Activated naive CD8-positive, alpha-beta T cell (primary cell): ENCODE results near the gene SRRD.
"Not testable (repeated sequence)": the region's sequence is repeated elsewhere in the genome, so short reads cannot be mapped to it uniquely, and the experiment has no call there.

Source experiments
- H3K27ac Mint-ChIP-seq: one replicate; pipeline ENCODE4 v1.8.0; 2021; ENCODE audit warnings: mixed read lengths
- H3K27me3 Mint-ChIP-seq: one replicate; pipeline ENCODE4 v1.8.0; 2021; ENCODE audit warnings: mixed read lengths
- H3K36me3 Mint-ChIP-seq: one replicate; pipeline ENCODE4 v1.8.0; 2021; ENCODE audit warnings: mixed read lengths
- H3K4me1 Mint-ChIP-seq: one replicate; pipeline ENCODE4 v1.8.0; 2021; ENCODE audit warnings: low read depth, mixed read lengths
- H3K4me3 Mint-ChIP-seq: one replicate; pipeline ENCODE4 v1.8.0; 2021; ENCODE audit warnings: mild to moderate bottlenecking, mixed read lengths
- H3K9me3 Mint-ChIP-seq: one replicate; pipeline ENCODE4 v1.8.0; 2021; ENCODE audit warnings: low read depth, mixed read lengths

The SRRD gene

DNA sequence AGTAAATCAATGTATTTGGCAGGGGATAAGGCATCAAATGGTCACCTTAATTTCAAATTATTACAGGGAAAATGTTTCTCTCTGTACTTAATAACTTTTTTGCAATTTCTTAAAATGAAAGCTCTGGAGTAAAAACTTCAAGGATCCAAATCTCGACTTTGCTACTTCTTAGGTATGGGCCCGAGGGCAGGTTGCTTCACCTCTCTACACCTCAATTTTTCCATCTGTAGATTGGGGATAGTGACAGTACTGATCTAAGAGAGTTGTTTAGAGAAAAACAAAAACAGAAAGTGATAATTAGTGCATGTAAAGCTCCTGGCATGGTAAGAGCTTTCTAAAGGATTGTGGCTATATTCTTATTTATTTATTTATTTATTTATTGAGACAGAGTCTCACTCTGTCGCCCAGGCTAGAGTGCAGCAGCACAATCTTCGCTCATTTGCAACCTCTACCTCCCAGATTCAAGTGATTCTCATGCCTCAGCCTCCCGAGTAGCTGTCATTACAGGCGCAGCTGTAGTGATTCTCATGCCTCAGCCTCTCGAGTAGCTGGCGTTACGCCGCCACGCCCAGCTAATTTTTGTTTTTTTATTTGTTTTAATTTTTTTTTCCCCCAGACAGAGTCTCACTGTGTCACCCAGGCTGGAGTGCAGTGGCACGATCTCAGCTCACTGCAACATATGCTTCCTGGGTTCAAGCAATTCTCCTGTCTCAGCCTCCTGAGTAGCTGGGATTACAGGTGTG lies 30.9 kb downstream of the SRRD start:
- peaks cover 2% of the 10 kb centered on the region for H3K36me3 Mint-ChIP-seq
- peak overlapping the region; percentile 54 for H3K27ac Mint-ChIP-seq
- no peaks in the 10 kb centered on the region for H3K9me3 Mint-ChIP-seq
- peak overlapping the region; percentile 13 for H3K4me3 Mint-ChIP-seq
- peaks cover 36% of the 10 kb centered on the region for H3K4me1 Mint-ChIP-seq
- no peaks in the 10 kb centered on the region for H3K27me3 Mint-ChIP-seq

DNA sequence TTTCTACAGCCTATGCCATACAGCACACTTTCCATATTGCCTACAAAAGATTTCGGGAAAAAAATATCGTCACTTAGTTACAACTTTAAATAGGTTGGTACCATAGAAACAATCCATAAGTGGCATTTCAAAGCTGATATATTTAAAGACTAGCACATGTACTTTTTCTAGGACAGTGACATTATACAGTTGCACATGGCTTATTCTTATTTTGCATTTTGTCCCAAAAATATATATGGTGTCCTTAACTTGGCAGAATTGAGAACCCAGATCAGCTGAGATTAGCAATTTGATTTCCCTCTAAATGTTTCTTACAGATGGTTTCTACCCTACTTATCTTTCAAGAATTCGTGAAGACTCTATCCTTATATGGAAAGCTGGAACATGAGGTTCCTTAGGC lies 32.3 kb downstream of the SRRD start:
- Mint-ChIP-seq H3K4me3 (no peak overlapping the region), H3K4me1 (peaks cover 28% of the 10 kb centered on the region), H3K9me3 (no peaks in the 10 kb centered on the region), H3K36me3 (no peaks in the 10 kb centered on the region), H3K27me3 (no peaks in the 10 kb centered on the region), H3K27ac (no peak overlapping the region)

DNA sequence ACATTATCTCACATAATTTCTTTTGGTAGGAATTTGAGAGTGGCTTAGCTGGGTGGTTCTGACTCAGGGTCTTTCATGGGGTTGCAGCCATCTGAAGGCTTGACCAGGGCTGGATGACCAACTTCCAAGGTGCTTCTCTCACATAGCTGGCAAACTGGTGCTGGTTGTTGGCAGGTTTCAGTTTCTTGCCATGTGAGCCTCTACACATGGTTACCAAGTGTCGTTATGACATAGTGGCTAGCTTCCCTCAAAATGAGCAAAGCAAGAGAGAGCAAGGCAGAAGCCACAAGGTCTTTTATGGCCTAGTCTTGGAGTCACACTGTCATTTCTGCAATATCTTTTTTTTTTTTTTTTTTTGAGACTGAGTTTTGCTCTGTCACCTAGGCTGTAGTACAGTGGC lies 32.8 kb downstream of the SRRD start:
- Mint-ChIP-seq H3K27ac (no peak overlapping the region), H3K36me3 (no peaks in the 10 kb centered on the region), H3K4me3 (no peak overlapping the region)

DNA sequence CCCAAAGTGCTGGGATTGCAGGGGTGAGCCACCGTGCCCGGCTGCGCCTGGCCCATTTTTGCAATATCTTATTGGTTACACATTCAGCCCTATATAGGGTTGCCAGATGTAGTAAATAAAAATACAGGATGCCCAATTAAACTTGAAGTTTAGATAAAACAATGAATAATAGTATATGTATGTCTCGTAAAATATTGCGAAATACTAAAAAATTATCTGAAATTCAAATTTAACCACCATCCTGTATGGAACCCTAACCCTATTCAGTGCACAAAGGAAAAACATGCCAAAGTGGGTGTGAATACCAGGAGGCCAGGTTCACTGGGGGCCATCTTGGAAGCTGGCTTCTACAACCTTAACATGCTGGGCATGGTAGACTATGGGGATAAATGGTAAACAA lies 33.8 kb downstream of the SRRD start:
- peaks cover 17% of the 10 kb centered on the region for H3K4me1 Mint-ChIP-seq
- H3K36me3 Mint-ChIP-seq: no peaks in the 10 kb centered on the region
- no peak overlapping the region for H3K4me3 Mint-ChIP-seq
- no peak overlapping the region for H3K27ac Mint-ChIP-seq
- H3K9me3 Mint-ChIP-seq: no peaks in the 10 kb centered on the region
- H3K27me3 Mint-ChIP-seq: no peaks in the 10 kb centered on the region

More for the DNA sequence above, 32.8 kb downstream of the SRRD start:
- Mint-ChIP-seq H3K9me3 (no peaks in the 10 kb centered on the region), H3K4me1 (peaks cover 22% of the 10 kb centered on the region), H3K27me3 (no peaks in the 10 kb centered on the region)

DNA sequence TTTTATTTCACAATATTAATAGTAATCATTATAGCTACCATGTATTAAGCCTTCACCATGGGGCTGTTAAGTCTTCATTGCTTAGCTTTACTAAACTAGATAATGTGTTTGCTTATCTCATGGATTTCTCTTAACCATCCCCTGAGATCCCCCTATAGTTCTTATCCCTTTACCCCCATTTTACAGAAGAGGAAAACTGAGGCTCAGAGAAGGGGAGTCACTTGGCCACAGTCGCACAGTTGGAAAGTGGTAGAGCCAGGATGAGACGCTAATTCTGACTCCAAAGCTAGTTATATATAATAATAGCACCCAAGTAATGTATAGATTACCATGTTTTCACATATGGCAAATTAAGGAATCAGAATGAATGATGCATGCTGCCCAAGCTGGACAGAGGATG lies 38.3 kb downstream of the SRRD start:
- Mint-ChIP-seq H3K27me3 (no peaks in the 10 kb centered on the region), H3K36me3 (peaks cover 2% of the 10 kb centered on the region), H3K9me3 (no peaks in the 10 kb centered on the region), H3K4me3 (no peak overlapping the region), H3K4me1 (no peaks in the 10 kb centered on the region), H3K27ac (peak overlapping the region; percentile 47)

DNA sequence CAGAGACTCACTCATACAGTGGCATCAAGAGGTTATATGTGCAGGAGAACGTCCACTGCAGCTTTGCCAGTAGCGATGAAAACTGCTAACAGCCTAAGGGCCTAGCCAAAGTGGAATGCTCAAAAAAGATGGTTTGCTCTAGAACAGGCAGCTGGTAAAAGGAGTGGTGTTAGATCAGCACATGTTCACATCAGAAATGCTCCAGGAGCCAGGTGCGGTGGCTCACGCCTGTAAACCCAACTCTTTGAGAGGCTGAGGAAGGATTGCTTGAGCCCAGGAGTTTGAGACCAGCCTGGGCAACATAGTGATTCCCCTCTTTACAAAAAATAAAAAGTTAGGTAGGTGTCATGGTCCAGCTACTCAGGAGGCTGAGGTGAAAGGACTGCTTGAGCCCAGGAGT lies 38.9 kb downstream of the SRRD start:
- Mint-ChIP-seq H3K4me1 (no peaks in the 10 kb centered on the region), H3K36me3 (peaks cover 2% of the 10 kb centered on the region), H3K9me3 (no peaks in the 10 kb centered on the region), H3K4me3 (no peak overlapping the region), H3K27ac (peak overlapping the region; percentile 28), H3K27me3 (no peaks in the 10 kb centered on the region)

DNA sequence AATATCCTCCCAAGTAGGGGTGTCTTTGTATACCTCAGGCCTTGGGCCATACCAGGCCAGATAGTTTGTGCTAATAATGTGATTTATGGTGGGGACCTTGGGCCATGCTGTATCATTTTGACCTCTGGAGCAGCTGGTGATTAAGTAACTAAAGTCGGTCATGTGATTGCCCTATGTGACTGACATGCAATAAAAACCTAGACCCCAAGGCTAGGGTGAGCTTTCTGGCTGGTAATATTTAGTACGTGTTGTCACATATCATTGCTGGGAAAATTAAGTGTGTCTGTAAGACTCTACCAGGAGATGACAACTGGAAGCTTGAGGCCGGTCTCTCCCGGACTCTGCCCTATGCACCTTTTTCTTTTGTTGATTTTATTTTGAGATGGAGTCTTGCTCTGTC lies 41.2 kb downstream of the SRRD start:
- H3K27me3 Mint-ChIP-seq: no peaks in the 10 kb centered on the region
- no peaks in the 10 kb centered on the region for H3K9me3 Mint-ChIP-seq
- H3K4me1 Mint-ChIP-seq: no peaks in the 10 kb centered on the region
- H3K4me3 Mint-ChIP-seq: no peak overlapping the region
- no peak overlapping the region for H3K27ac Mint-ChIP-seq
- H3K36me3 Mint-ChIP-seq: peaks cover 2% of the 10 kb centered on the region

DNA sequence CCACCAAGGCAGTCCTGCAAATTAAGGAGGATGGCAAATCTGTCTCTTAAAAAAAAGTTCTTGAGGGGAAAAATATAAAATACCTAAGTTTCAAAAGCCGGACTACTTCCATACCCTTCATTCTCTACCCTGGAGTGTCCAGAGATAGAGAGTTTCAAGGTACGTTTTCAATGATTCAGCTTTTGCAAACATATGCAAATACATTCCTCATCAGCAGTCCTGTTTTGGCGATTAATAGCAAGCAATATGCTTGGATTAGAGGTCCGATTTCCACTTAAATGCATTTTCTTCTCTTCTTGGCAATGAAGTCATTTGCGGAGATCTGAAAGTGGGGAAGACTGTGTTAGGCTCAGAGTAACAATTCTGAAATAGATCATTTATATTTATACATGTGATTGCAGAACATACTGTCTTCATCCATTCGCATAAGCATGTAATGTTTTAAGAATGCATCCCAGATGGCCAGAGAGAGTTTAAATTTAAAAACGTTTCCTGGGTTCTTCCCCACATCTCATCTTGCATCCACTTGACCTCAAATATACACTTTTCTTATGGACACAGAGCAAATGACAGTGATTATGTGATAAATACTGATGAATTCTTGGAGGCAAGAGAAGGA lies 42.4 kb downstream of the SRRD start:
- H3K27me3 Mint-ChIP-seq: no peaks in the 10 kb centered on the region
- H3K4me3 Mint-ChIP-seq: no peak overlapping the region
- no peaks in the 10 kb centered on the region for H3K4me1 Mint-ChIP-seq
- peaks cover 3% of the 10 kb centered on the region for H3K36me3 Mint-ChIP-seq
- H3K9me3 Mint-ChIP-seq: no peaks in the 10 kb centered on the region
- peak overlapping the region; percentile 12 for H3K27ac Mint-ChIP-seq

DNA sequence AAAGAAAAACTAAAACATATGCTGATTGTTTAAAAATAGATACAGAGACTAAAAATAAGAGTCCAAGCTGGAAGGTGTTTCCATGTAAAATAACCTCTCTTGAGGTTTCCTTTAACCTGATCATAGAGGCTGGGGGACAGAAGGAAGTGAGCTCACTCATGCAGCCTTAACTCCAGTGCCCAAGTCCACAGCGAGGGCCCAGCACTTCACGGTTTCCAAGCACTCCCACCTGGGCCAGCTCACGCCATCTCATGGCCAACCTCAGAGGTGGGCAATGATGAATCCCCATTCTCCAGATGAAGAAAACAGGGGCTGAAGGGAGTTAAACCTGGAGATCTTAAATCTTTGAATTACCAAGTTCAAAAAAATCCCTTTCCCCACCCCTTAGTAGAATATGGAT lies 43.5 kb downstream of the SRRD start:
- H3K4me1 Mint-ChIP-seq: no peaks in the 10 kb centered on the region
- peaks cover 5% of the 10 kb centered on the region for H3K36me3 Mint-ChIP-seq
- no peaks in the 10 kb centered on the region for H3K27me3 Mint-ChIP-seq
- H3K27ac Mint-ChIP-seq: no peak overlapping the region
- no peak overlapping the region for H3K4me3 Mint-ChIP-seq
- no peaks in the 10 kb centered on the region for H3K9me3 Mint-ChIP-seq

DNA sequence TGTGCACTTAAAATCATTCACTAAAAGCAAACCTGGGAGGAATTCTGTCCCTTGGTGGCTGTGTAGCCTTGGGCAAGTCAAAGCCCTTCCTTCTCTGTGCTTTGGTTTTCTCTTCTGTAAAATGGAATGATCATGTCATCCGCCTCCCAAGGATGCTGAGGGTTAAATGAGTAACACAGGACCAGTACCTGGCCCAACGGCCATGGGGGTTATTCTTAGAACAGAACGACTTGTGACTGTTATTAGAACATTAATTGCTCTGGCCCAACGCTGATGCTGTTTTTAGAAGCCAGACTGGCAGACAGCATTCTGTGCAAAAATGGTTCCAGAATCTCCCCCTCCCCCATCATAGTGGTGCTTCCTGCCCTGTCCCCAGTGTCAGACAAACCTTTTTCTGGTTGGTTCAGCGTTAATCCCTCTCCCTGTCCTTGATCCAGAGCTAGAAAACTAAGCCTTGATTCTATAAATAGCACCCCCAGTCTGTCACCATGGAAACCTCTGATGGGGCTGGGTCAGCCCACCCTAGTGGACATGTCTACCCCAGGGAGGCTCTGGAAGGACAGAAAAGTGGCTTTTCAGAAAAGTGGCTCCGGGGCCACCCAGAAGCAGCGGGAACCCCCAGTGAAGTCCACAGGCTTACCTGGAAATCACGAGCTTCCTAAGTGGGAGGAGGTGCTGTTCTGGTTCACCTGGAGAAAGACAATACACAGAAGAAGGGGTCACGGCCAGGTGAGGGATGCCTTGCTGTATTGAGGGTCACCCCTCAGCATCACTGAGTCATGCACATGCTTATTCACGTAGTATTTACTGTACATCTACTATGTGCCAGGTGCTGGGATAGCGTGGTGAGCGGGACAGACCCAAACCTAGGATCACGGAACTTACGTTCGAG lies 44.1 kb downstream of the SRRD start:
- Mint-ChIP-seq H3K4me1 (peaks cover 6% of the 10 kb centered on the region), H3K4me3 (no peak overlapping the region), H3K27me3 (no peaks in the 10 kb centered on the region)

DNA sequence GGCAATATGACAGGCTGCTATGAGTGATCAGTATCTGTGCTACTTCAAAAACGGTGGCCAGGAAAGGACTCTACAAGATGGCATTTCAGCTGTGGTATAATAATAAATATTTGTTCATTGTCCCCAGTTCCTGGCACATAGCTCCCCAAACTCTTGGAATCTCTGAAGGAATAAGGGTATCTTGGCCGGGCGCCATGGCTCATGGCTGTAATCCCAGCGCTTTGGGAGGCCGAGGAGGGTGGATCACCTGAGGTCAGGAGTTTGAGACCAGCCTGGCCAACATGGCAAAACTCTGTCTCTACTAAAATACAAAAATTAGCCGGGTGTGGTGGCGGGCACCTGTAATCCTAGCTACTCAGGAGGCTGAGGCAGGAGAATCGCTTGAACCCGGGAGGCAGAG lies 44.8 kb downstream of the SRRD start:
- H3K27ac Mint-ChIP-seq, H3K4me3 Mint-ChIP-seq, H3K36me3 Mint-ChIP-seq, H3K4me1 Mint-ChIP-seq, H3K9me3 Mint-ChIP-seq, H3K27me3 Mint-ChIP-seq: not testable (repeated sequence)

More for the DNA sequence above, 44.1 kb downstream of the SRRD start:
- H3K9me3 Mint-ChIP-seq: no peaks in the 10 kb centered on the region
- peaks cover 7% of the 10 kb centered on the region for H3K36me3 Mint-ChIP-seq
- H3K27ac Mint-ChIP-seq: no peak overlapping the region

DNA sequence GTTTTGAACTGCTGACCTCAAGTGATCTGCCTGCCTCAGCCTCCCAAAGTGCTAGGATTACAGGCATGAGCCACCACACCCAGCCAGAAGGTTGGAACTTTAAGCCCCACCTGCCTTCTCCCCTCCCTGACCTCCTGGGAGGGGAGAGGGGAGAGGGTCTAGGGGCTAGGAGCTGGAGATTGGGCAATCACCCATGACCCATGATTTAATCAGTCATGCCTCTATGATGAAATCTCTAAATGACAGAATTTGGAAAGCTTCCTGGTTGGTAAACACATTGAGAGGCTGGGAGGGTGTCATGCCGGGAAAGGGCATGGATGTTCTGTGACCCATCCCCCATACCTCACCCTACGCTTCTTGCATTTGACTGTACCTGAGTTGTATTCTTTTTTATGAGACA lies 45.7 kb downstream of the SRRD start:
- Mint-ChIP-seq H3K4me3 (no peak overlapping the region), H3K27ac (no peak overlapping the region), H3K36me3 (peaks cover 6% of the 10 kb centered on the region), H3K4me1 (peaks cover 12% of the 10 kb centered on the region), H3K27me3 (no peaks in the 10 kb centered on the region), H3K9me3 (no peaks in the 10 kb centered on the region)

DNA sequence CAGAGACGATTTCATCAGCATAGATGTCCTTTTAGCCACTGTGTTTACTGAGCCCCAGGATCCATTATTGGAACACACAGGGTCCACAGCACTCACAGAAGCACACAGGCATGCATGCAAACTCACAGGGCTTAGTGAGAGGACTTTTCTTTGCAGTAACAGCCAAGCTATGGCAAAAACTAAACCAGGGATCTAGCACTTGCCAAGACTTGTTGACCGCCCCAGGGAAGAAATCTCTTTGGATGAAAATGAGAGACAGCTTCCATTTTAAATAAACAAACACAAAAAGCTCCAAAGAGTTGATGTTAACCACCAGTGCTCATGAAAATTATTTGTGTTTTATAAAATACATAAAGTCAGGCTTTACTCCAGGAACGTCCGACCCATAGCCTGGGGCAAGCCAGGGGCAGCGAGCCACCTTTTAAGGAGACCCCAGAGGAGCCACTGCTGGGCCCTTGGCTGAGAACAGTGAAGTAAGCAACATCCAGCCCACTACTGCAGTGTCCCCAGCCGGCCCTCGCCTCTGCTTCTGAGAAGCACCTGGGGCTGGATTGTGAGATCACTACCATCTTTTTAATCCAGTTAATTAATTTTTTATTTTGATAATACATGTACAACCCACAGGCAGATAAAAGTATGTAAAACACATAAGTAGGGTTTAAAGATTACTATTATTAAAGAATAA lies 50.6 kb downstream of the SRRD start:
- Mint-ChIP-seq H3K27ac (peak overlapping the region; percentile 70), H3K4me1 (peaks cover 39% of the 10 kb centered on the region), H3K27me3 (no peaks in the 10 kb centered on the region), H3K4me3 (no peak overlapping the region), H3K36me3 (peaks cover 14% of the 10 kb centered on the region), H3K9me3 (no peaks in the 10 kb centered on the region)

DNA sequence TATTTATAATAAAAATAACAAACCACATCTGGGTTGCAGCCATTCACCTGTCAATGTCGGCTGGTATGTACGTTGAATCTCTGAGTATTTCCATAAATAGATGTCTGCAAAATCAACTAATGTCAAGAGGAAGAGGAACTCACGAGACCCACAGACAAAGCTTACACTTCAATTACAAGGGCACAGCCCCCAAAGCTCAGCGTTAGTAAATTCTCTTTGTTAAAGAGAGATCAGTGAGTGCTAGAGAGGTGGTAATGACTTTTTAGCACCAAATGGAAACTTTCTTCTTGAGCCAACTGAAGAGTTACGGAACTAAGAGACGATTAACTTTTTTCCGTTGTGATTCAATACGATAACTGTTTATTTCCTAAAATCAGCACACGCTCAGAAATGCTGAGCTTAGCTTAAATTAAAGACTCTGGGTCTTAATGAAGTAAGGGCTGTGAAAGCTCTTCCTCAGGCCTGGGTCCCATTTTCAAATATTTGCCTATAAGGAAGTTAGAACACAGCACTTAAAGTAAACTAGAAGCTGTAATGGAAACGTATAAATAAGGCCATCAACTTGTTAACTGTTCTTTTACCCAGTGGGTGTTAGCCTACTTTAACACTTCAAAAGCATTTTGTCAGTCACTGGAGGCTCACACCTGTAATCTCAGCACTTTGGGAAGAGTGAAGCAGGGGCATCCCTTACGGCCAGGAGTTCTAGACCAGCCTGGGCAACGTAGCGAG lies 51.4 kb downstream of the SRRD start:
- H3K27me3 Mint-ChIP-seq: no peaks in the 10 kb centered on the region
- H3K36me3 Mint-ChIP-seq: peaks cover 14% of the 10 kb centered on the region
- H3K4me3 Mint-ChIP-seq: peak overlapping the region; percentile 53

More for the DNA sequence above, 51.4 kb downstream of the SRRD start:
- Mint-ChIP-seq H3K27ac (peak overlapping the region; percentile 80), H3K9me3 (no peaks in the 10 kb centered on the region), H3K4me1 (peaks cover 39% of the 10 kb centered on the region)
